CD4-positive, alpha-beta T cell treated with Interleukin-4 for 4 hours (primary cell): ENCODE measurements around the gene GJE1.
"Not testable (repeated sequence)": the region's sequence is repeated elsewhere in the genome, so short reads cannot be mapped to it uniquely, and the experiment has no call there.

Source experiments
- DNase-seq: peaks from one replicate; pipeline ENCODE4 v3.0.0-alpha.2; 2020

Gene GJE1, protein sequence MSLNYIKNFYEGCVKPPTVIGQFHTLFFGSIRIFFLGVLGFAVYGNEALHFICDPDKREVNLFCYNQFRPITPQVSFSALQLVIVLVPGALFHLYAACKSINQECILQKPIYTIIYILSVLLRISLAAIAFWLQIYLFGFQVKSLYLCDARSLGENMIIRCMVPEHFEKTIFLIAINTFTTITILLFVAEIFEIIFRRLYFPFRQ

DNA sequence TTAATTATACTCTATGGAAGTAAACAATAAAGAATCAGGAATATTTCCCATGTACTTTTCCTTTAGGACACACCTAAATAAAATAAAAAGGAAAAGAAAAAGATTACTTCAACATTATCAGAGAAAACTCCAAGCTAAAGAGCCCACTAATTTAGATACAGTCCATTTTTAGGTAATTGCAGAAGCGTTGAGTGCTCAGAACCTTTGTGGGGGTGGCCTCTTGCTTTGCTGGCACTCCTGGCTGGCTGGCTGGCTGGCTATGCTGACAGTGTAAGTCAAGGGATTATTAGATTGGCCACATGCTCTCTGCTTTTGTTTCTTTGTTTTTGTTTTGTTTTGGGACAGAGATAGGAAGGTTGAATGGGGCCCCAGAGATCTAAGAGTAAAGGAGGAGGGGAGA, at the start of gene GJE1:
Gene GJE1, plus strand, starts transcription at position 301 of the 400 bp plus-strand sequence. CDS start 234 bp downstream, outside the sequence.
- DNase-seq = no peak

DNA sequence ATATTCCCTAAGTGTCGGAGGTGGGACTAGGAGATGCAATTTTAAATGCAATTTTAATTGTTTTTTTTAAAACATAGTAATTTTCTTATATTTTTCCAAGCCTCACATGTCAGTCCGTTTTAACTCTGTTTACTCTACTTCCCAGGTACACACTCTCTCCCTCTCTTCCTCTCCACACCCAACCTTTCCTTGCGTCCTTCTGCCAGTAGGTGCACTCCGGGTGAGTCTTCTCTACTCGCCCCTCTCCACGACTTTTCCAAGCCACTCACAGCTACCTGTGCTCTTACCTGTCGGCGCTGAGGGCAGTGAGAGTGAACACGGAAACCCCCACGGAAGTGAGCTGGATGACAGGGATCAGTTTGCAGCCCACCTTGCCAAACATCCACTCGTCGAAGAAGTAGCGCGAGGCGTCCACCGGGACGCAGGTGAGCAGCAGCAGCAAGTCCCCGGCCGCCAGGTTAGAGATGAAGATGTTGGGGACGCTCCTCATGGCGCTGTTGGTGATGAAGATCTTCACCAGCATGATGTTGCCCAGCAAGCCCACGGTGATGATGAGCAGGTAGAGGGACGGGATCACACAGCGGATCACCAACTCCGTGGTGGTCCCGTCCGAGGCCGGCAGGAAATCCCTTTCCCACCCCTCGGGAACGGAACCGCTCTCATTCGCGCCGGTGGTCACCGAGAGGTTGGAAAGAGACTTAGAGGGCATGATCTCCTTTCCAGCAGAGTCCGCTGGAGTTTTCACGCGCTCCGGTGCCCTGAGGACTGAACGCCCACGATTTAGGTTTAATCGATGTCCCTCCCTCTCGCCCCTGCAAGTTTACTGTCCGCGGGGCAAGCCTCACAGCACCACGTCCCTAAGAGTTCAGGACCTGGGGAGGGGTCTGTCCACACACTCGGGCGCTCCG, 44.5 kb upstream of the GJE1 start:
- DNase-seq = no peak

DNA sequence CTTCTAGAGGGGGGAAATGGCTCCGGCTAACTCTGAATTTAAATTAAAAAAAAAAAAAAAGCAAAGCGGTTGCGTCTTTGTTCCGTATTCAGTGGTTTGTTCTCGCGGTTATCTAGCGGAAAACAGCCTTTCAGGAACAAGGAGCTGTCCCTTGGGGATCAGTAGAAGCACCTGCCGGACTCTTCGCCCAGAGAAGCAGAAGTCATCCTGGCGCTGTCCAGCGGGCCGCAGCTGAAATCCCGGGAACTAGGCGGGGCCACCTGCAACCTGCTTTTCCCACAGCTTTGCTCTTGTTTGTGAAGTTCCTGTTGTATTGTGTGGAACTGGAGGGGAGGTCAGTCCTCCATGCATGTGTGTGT, 43.9 kb upstream of the GJE1 start:
- DNase-seq = no peak

DNA sequence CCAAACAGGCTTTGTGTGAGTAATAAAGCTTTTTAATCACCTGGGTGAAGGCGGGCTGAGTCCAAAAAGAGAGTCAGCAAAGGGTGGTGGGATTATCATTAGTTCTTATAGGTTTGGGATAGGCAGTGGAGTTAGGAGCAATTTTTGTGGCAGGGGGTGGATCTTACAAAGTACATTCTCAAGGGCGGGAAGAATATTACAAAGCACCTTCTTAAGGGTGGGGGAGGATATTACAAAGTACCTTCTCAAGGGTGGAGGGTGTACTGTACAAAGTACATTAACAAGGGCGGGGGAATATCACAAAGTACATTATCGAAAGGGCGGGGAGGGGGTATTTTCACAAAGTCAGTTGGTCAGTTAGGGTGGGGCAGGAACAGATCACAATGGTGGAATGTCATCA, 27.9 kb upstream of the GJE1 start:
- DNase-seq = not testable (repeated sequence)

DNA sequence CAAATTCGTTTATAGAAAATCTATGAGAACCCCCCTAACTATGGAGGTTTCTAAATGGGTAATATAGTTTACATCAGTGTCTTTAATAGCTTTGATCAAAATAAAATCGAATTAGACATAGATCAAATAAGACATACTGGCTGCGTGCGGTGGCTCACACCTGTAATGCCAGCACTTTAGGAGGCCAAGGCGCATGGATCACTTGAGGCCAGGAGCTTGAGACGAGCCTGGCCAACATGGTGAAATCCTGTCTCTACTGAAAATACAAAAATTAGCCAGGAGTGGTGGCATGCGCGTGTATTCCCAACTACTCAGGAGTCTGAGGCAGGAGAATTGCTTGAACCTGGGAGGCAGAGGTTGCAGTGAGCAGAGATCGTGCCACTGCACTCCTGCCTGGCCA, 21.9 kb upstream of the GJE1 start:
- DNase-seq = not testable (repeated sequence)

DNA sequence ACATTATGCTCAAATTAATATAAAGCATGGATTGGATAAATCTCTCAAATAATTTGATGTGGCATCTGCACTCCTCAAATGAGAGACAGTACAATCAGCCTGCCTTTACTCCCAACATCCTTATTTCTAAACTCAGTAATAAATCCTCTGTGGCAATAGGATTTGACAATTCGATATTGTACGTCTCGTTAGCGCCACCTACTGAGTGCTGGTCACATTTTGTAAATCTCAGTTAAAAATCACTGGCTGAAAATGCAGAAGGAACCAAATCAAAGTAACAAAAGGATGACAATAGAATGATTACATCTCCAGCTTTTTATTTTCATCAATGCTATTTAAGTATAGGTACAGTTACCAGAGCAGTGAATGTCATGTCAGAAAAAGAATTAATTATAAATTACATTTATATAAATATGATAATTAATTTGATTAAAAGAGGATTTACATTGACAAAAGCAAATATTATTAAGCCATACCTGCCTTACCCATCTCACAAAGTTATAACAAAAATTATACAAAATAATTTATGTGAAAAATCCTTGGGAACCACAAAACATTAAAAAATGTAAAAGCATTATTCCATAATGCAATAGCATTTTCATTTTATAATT, 20.2 kb upstream of the GJE1 start:
- peak; percentile 59 for DNase-seq

DNA sequence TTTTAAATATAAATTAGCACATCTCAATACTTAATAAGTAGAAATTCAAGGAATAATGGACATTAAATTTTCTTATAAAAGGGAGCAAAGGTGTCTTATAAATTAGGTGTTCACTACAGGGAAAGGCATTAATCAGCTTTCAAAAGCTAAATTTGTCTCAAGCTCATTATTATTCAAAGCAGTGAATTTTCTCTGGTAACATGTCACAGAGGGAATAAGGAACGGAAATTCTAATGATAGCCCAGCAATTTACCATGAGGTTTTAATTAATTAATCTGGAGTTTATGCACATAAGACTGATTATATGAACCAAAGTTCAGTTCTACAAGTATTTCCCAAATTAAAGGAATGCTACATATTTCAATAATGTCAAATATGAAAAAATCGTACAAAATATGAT, 15.4 kb upstream of the GJE1 start:
- DNase-seq = no peak

DNA sequence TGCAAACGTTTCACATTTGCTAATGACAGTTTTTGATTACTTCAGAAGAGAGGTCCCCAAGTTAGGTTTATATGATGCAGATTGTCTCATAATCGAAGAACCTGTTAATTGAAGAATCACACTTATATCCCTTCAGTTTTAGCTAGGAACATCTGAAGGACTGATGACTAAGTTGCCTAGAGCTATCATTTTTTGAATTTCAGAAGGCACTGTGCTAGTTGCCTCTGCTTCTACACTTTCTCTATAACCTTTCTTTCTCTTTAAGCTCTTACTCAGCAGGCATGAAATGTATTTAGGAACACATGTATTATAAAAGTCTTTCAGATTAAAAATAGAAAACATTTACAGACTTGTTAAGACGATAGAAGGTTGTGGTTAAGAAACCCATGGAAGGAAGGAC, 14.4 kb upstream of the GJE1 start:
- no peak for DNase-seq

DNA sequence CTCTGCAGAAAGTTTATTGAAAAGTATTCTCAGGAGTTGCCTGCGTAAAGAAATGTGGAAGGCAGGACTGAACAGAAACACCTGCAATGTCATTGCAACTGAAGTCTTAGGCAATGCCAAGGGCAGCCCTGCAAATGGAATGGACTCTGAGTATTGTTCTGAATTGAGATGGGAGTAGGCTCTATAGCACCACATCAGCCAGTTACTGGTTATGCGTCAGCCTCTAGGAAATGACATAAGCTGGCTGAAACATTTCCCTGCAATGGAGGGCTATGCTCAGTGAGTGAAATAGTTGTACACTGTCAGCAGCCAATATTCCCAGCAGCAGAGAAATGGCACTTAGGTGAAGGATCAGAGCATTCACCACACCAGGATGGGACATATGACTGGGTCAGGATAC, 13.8 kb upstream of the GJE1 start:
- no peak for DNase-seq

DNA sequence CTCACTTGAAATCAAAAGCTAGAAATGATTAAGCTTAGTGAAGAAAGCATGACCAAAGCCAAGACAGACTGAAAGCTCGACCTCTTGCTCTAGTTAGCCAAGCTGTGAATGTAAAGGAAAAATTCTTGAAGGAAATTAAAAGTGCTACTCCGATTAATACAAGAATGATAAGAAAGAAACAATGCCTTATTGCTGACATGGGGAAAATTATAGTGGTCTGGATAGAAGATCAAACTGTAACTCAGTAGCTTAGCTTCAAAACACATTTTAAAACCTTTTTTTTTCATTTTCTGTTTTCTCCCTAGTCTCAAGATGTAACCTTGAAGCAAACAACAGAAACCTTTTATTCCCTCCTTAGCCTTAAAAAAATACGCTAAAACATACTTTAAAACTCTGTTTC, 11.4 kb upstream of the GJE1 start:
- DNase-seq = no peak

DNA sequence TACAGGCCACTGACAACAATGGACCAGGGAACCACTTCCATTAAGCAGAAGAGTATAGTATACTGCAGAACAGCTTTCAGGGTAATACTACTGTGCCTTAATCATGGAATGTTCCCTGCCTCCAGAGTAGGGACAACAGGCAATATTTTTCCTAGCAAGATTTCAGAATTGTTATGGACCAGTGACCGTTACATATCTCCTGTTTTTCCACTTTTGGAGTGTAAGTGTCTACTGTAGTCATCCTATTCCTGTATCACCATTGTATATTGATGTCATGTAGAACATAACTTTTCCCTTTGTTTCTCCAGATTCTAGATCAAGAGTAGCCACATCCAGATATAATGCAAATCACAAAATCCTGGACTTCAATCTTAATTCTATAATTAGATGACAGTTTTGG, 1.9 kb upstream of the GJE1 start:
- DNase-seq = no peak

DNA sequence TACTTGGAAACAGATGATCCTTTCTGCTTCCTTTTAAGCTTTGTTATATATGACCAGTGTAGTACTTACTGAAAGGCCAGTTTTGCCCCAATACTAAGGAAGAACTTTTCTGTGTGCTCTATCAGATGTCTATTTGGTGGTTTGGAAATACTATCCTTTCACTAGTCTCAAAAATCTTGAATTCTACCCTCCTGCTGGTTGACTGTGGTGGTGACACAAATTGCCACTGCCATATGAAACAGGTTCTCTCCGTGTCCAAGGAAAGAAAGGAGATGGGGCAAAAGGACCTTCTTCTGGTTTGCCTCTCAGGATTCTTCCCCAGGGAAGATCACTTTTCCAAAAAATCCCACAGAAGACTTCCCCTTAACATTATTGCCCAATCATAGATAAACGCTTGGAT, 6.2 kb downstream of the GJE1 start:
- DNase-seq = no peak

DNA sequence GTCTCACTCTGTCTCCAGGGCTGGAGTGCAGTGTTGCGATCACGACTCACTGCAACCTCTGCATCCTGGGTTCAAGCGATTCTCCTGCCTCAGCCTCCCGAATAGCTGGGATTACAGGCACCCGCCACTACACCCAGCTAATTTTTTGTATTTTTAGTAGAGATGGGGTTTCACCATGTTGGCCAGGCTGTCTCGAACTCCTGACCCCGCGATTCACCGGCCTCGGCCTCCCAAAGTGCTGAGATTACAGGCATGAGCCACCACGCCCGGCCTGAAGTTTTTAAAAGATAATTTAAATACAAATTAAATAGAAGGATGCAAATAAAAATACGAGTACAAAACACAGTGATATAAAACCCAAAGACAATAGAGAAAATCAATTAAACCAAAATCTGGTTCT, 8.8 kb downstream of the GJE1 start:
- not testable (repeated sequence) for DNase-seq

DNA sequence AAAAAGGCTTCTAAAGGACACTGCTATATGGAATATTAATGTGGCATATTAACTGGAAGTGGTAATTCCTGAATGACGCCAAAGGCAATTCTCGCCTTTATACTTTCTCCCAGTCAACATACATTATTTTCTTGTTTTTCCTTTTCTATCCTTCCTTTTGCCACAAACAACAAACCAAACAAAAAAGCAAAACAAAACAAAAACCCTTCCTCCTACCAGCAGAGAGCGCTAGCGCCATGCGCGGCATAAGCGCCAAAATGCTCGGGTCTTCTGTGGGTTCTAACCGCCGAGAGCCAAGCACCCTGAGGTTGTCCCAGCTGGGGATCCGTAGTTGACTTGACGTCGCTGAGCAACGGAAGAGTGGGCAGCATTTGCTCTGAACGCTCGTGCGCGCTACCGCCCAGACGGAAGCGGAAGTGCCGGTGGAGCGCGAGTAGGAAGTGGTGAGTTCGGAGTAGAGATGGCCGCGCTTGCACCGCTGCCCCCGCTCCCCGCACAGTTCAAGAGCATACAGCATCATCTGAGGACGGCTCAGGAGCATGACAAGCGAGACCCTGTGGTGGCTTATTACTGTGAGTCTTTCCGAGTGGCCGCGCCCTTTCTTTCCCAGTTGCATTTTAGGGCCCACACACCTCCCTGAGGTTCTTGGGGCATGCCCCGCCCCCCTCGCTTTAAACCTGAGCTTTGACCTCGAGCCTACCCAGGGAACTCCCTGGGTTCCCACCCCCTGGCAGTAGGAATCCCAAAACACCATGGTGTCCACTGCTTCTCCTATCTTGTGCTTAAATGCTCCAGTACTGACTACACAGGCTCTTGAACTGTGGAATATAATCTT, 14.3 kb downstream of the GJE1 start, which contains the start of the genes NMBR and VTA1:
Gene NMBR, minus strand, starts transcription at position 295 of the 835 bp plus-strand sequence. CDS start 58,464 bp downstream, outside the sequence.
Gene VTA1, plus strand, starts transcription at position 436 of the 835 bp plus-strand sequence. Its CDS starts 25 bp downstream, at position 461.
- DNase-seq = peak; percentile 99

DNA sequence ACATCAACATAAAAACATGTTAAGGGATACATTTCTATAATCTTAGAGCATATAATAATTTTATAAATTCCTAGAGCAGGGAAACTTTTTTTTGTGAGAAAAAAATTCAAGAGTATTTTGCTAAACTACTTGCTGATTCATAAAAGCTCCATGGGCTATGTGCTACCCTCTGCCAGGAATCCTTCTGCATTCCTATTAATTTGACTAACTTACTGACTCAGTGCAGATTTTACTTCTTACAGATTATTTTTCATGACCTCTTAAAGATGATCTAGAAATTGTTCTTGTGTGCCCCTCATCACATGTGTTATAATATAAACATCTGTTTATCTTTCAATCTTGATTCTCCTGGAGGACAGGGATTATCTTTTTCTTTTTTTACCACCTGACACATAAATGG, 20.0 kb downstream of the GJE1 start:
- no peak for DNase-seq

DNA sequence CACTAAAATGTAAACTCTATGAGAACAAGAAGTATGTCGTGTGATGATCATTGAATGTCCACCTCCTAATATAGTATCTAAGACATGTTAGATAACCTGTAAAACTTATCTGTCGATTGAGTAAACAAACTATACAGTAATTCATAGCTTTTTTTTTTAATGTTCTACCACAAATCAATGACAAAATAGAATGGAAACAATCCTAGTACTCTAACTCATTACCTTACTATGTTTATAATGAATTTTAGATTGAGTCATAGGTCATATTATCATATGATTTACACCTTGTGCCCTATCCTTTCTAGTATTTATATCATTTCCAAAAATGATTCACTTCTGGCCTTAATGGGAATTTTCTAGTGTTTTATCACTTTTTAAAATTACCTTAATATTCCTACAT, 20.5 kb downstream of the GJE1 start:
- no peak for DNase-seq

DNA sequence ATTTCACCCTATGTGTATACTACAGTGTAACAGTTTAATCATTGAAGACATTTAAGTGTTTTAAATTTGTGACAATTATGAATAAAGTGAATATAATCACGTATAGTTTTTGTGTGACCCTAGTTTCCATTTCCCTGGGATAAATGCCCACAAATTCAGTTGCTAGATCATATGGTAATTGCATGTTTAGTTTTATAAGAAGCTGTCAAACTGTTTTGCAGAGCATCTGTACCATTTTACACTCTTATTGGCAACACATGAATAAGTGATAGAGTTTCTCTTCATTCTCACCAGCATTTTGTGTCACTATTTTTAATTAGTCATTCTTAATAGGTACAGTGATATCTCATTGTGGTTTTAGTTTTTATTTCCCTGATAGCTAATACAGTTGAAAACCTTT, 21.6 kb downstream of the GJE1 start:
- no peak for DNase-seq

DNA sequence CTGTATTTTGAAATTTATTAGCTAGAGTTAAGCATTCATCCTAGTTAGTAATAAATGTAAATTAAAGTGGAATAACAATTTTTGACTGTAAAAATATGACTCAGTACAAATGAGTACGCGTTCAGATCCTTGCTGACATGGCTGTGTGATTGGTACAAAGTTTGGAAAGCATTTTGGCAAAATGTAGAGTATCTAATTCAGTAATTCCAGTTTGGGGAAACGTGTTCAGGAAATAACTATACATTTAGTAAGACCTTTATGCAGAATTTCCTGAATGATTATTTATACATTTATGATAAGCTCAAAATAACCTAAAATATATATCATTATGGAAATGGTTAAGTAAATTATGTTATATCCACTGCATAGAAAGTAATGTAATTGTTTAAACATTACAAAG, 22.4 kb downstream of the GJE1 start:
- DNase-seq = no peak

DNA sequence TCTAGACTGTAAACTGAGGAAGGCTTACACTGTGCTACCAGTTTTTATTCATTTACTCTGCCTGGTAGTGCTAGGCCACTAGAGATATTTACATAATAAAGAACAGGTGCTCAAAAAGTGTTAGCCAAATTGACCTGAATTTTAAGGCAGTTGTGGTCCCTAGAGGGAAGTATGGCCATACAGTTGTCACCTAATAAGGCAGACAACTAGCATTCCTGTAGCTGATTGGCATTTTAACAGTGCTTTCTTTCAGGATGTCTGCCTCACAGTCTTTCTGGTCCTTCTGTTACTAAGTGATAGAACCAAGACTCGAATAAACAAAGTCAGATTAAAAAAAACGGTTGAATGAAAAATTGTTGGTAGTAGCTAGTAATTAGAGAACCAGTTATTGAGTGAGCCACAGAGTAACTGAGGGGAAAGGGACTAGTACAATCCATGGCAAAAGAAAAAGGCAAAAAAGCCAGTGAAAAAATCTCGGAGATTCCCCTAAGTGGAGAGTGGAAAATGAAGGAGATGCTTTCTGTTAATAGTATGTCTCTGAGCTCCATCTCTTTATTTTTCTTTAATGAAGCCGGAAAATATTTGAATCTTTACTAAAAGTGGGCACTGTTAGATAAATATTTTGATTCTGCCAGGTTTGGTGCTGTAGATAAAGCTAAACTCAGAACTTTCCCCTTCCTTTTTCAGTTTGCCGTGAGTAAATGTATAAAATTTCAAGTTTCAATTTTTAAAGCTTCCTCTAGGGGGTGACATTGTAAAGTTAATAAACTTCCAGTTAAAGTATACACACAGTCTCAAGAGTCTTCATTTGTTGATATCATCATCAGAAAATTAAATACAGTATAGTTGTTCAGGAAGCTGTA, 23.4 kb downstream of the GJE1 start:
- peak; percentile 37 for DNase-seq

DNA sequence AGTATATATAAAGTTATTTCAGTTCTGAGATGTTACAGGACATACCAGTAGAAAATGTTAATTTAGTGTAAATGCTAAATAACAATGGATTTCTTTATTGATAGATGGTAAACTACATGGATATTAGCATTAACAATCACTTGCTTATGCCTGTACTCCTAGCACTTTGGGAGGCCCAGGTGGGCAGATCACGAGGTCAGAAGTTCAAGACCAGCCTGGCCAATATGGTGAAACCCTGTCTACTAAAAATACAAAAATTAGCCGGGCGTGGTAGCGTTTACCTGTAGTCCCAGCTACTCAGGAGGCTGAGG, 24.0 kb downstream of the GJE1 start:
- DNase-seq = not testable (repeated sequence)

DNA sequence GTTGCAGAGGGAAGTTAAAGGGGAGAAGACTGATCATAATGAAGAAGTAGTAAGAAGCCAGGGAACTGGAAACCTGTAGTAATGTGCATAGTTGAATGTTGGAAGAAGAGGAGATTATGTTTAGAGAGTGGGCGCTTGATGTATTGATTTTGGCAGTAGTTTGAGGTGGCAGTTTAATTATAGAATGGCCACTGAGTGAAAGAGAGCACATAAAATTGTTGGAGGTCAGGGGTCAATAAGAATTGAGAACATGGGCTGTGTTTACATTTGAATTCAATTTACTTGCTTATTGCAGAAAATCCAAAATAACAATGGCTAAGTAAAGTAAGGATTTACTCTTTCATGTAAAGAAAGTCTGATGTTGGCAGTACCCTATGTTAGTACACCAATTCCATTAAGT, 30.1 kb downstream of the GJE1 start:
- DNase-seq = no peak

DNA sequence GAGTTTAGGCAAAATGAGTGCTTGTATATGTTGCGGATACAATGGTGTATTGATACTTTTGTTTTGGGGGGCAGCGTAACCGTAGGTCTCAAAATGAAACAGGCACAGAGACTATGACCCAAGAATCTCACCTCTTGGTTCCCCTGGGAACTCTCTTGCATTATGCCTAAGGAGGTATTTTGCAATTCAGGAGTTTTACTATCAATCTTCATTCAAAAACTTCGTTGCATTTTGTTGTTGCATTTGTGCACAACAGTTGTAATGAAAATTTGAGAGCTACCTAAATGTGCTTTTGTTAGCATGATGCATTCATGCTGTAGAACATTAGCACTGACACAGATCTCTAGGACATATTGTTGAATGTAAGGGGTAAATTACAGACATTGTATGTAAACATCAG, 32.5 kb downstream of the GJE1 start:
- DNase-seq = no peak
